Stimulated activated CD4-positive, alpha-beta T cell treated with anti-CD3 and anti-CD28 coated beads, Interleukin-1b, Interleukin-23, amount 100 ng/mL, for 24 hours (primary cell): ENCODE results near the gene FMNL1.

Source experiments
- DNase-seq, 4 experiments: peaks; one replicate each; pipeline ENCODE4 v3.0.0-alpha.2; 2020; ENCODE audit warnings: low read depth in 4 of 4, low spot score in 1 of 4

Gene FMNL1

GRCh38 chr17:45282683-45283644 lies 61.3 kb downstream of the FMNL1 start:
- DNase-seq, result no peak

GRCh38 chr17:45283711-45284110 lies 62.0 kb downstream of the FMNL1 start:
- DNase-seq, result no peak

- DNase-seq, result no peak
These were observed 62.8 kb downstream of the FMNL1 start for GRCh38 chr17:45284176-45285140.

GRCh38 chr17:45286286-45286685 lies 64.6 kb downstream of the FMNL1 start:
- no peak for DNase-seq

GRCh38 chr17:45287526-45288500 lies 66.1 kb downstream of the FMNL1 start:
- DNase-seq, result no peak

GRCh38 chr17:45288825-45289224 lies 67.1 kb downstream of the FMNL1 start:
- no peak for DNase-seq

GRCh38 chr17:45289301-45290268 lies 67.9 kb downstream of the FMNL1 start:
- no peak for DNase-seq

GRCh38 chr17:45290269-45290765 lies 68.6 kb downstream of the FMNL1 start:
- no peak for DNase-seq

- no peak for DNase-seq
These were observed 69.6 kb downstream of the FMNL1 start for GRCh38 chr17:45291171-45291805.

- DNase-seq, result no peak
These were observed 71.2 kb downstream of the FMNL1 start for GRCh38 chr17:45292696-45293412.

GRCh38 chr17:45293413-45294211 lies 71.9 kb downstream of the FMNL1 start:
- no peak for DNase-seq

GRCh38 chr17:45294506-45294905 lies 72.8 kb downstream of the FMNL1 start:
- no peak for DNase-seq

- no peak for DNase-seq
These were observed 74.5 kb downstream of the FMNL1 start for GRCh38 chr17:45296003-45296832.

- DNase-seq, result no peak
These were observed 75.1 kb downstream of the FMNL1 start for GRCh38 chr17:45296833-45297124.
